Ectodermal cell (in vitro differentiated cells): Measurements from ENCODE around the gene COL6A1.
"Not testable (repeated sequence)": the region's sequence is repeated elsewhere in the genome, so short reads cannot be mapped to it uniquely, and the experiment has no call there.

Experiments
- H3K27ac ChIP-seq: 2 replicates; pipeline ENCODE4 v1.7.0; 2013; ENCODE audit warnings: mild to moderate bottlenecking, low read depth, low read length; ENCODE audit not compliant: insufficient read depth, poor library complexity, severe bottlenecking
- H3K27me3 ChIP-seq: 2 replicates; pipeline ENCODE4 v1.7.0; 2013; ENCODE audit warnings: mild to moderate bottlenecking, low read length; ENCODE audit not compliant: insufficient read depth, control insufficient read depth, poor library complexity, severe bottlenecking
- H3K36me3 ChIP-seq: one replicate; pipeline ENCODE4 v1.7.0; 2013; ENCODE audit warnings: low read length; ENCODE audit not compliant: control insufficient read depth, insufficient read depth
- H3K4me1 ChIP-seq: one replicate; pipeline ENCODE4 v1.7.0; 2013; ENCODE audit warnings: low read length; ENCODE audit not compliant: control insufficient read depth, insufficient read depth
- H3K4me3 ChIP-seq: 2 replicates; pipeline ENCODE4 v1.7.0; 2013; ENCODE audit warnings: low read depth, low read length, control low read depth; ENCODE audit not compliant: insufficient read depth
- H3K9me3 ChIP-seq: 2 replicates; pipeline ENCODE4 v1.7.0; 2013; ENCODE audit warnings: mild to moderate bottlenecking, low read length, moderate library complexity; ENCODE audit not compliant: control insufficient read depth
- WGBS, 2 experiments: methylation state at CpG; one replicate each; pipeline ENCODE4 v1.1.7; 2013; ENCODE audit warnings: missing lambda C conversion rate in 2 of 2; 5-methylcytosine and 5-hydroxymethylcytosine counted together

The COL6A1 gene

GRCh38 chr21:46038341-46038829 is 56.8 kb downstream of the COL6A1 start:
- no peak overlapping the region for H3K27ac ChIP-seq
- H3K27me3 ChIP-seq: no peaks in the 10 kb centered on the region
- H3K4me3 ChIP-seq: no peak overlapping the region
- WGBS, 2 experiments: 92 to 95% methylated on average over 24 of the region's 24 CpGs
- H3K4me1 ChIP-seq: no peaks in the 10 kb centered on the region
- no peaks in the 10 kb centered on the region for H3K9me3 ChIP-seq
- H3K36me3 ChIP-seq: no peaks in the 10 kb centered on the region

GRCh38 chr21:46038871-46039397 is 57.4 kb downstream of the COL6A1 start:
- Histone ChIP-seq H3K27me3 (no peaks in the 10 kb centered on the region), H3K4me3 (no peak overlapping the region), H3K9me3 (no peaks in the 10 kb centered on the region), H3K27ac (no peak overlapping the region), H3K4me1 (no peaks in the 10 kb centered on the region), H3K36me3 (no peaks in the 10 kb centered on the region)
- 91 to 92% methylated on average over 23 of the region's 23 CpGs for whole genome bisulfite sequencing, 2 experiments

- no peaks in the 10 kb centered on the region for H3K36me3 ChIP-seq
- H3K9me3 ChIP-seq: no peaks in the 10 kb centered on the region
- no peak overlapping the region for H3K4me3 ChIP-seq
- no peak overlapping the region for H3K27ac ChIP-seq
- 91 to 94% methylated on average over 31 of the region's 31 CpGs for WGBS, 2 experiments
- H3K4me1 ChIP-seq: no peaks in the 10 kb centered on the region
- H3K27me3 ChIP-seq: no peaks in the 10 kb centered on the region
These were observed 58.5 kb downstream of the COL6A1 start for GRCh38 chr21:46039891-46040660.

GRCh38 chr21:46040707-46041106 is 59.1 kb downstream of the COL6A1 start:
- Histone ChIP-seq H3K27me3 (no peaks in the 10 kb centered on the region), H3K4me3 (no peak overlapping the region), H3K27ac (no peak overlapping the region), H3K36me3 (no peaks in the 10 kb centered on the region), H3K4me1 (no peaks in the 10 kb centered on the region), H3K9me3 (no peaks in the 10 kb centered on the region)
- WGBS, 2 experiments: 96 to 97% methylated on average over 10 of the region's 10 CpGs

GRCh38 chr21:46041183-46041582 is 59.6 kb downstream of the COL6A1 start:
- no peaks in the 10 kb centered on the region for H3K36me3 ChIP-seq
- H3K4me3 ChIP-seq: no peak overlapping the region
- H3K9me3 ChIP-seq: no peaks in the 10 kb centered on the region
- no peaks in the 10 kb centered on the region for H3K4me1 ChIP-seq
- 91 to 92% methylated on average over 10 of the region's 10 CpGs for WGBS, 2 experiments
- no peaks in the 10 kb centered on the region for H3K27me3 ChIP-seq
- H3K27ac ChIP-seq: no peak overlapping the region

- H3K36me3 ChIP-seq: no peaks in the 10 kb centered on the region
- H3K27me3 ChIP-seq: no peaks in the 10 kb centered on the region
- WGBS, 2 experiments: 91 to 100% methylated on average over 2 of the region's 2 CpGs
- peaks cover 9% of the 10 kb centered on the region for H3K4me1 ChIP-seq
- no peak overlapping the region for H3K27ac ChIP-seq
- no peaks in the 10 kb centered on the region for H3K9me3 ChIP-seq
- no peak overlapping the region for H3K4me3 ChIP-seq
These were observed 63.6 kb downstream of the COL6A1 start for GRCh38 chr21:46045154-46045553.

- no peak overlapping the region for H3K4me3 ChIP-seq
- H3K36me3 ChIP-seq: no peaks in the 10 kb centered on the region
- no peak overlapping the region for H3K27ac ChIP-seq
- peaks cover 9% of the 10 kb centered on the region for H3K4me1 ChIP-seq
- 93 to 96% methylated on average over 12 of the region's 12 CpGs for WGBS, 2 experiments
- no peaks in the 10 kb centered on the region for H3K9me3 ChIP-seq
- no peaks in the 10 kb centered on the region for H3K27me3 ChIP-seq
These were observed 64.9 kb downstream of the COL6A1 start for GRCh38 chr21:46046471-46046870.

GRCh38 chr21:46046906-46047305 is 65.3 kb downstream of the COL6A1 start:
- H3K9me3 ChIP-seq, H3K27ac ChIP-seq, H3K36me3 ChIP-seq, H3K4me3 ChIP-seq, H3K27me3 ChIP-seq, H3K4me1 ChIP-seq: not testable (repeated sequence)
- 93 to 96% methylated on average over 12 of the region's 12 CpGs for WGBS, 2 experiments

GRCh38 chr21:46048926-46049889 is 67.6 kb downstream of the COL6A1 start:
- H3K4me3 ChIP-seq: no peak overlapping the region
- H3K9me3 ChIP-seq: no peaks in the 10 kb centered on the region
- peaks cover 9% of the 10 kb centered on the region for H3K4me1 ChIP-seq
- no peaks in the 10 kb centered on the region for H3K27me3 ChIP-seq
- H3K36me3 ChIP-seq: no peaks in the 10 kb centered on the region
- H3K27ac ChIP-seq: peak overlapping the region; percentile 36
- WGBS, 2 experiments: 73 to 74% methylated on average over 27 of the region's 27 CpGs
